Measurements from ENCODE around the gene SMARCA4. TPM values are rescaled to one million over a fixed set of nuclear protein-coding genes. Genes with fewer than 3 reads are reported as not detected.
A peak's percentile ranks its signal among the peaks of the same experiment; 100 is the strongest.
"Not testable (repeated sequence)": the region's sequence is repeated elsewhere in the genome, so short reads cannot be mapped to it uniquely, and the experiment has no call there.

SMARCA4 gene
- total RNA-seq, 4 donors from 2014 or later = 78.4 to 115 (median 81.7) TPM

DNA sequence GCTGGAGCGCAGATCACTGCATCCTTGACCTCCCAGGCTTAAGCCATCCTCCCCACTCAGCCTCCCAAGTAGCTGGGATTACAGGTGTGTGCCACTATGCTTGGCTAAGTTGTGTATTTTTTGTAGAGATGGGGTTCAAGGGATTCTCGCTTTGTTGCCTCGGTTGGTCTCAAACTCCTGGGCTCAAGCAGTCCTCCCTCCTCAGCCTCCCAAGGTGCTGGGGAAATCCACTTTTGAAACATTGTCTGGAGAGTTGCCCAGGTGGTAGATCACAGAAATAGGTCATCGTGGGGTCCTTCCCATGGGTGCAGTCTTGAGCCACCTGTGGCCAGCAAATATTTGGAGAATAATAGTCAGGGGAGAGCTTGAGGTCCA, 133.7 kb downstream of the SMARCA4 start:
- TF ChIP-seq, protein P1, sequence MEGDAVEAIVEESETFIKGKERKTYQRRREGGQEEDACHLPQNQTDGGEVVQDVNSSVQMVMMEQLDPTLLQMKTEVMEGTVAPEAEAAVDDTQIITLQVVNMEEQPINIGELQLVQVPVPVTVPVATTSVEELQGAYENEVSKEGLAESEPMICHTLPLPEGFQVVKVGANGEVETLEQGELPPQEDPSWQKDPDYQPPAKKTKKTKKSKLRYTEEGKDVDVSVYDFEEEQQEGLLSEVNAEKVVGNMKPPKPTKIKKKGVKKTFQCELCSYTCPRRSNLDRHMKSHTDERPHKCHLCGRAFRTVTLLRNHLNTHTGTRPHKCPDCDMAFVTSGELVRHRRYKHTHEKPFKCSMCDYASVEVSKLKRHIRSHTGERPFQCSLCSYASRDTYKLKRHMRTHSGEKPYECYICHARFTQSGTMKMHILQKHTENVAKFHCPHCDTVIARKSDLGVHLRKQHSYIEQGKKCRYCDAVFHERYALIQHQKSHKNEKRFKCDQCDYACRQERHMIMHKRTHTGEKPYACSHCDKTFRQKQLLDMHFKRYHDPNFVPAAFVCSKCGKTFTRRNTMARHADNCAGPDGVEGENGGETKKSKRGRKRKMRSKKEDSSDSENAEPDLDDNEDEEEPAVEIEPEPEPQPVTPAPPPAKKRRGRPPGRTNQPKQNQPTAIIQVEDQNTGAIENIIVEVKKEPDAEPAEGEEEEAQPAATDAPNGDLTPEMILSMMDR (IDR thresholded peaks at IDR 0.05) = no peak
- TF ChIP-seq POLR2A (IDR thresholded peaks at IDR 0.05) = no peak
- H3K4me3 ChIP-seq (ENCODE audit: low read depth, poor library complexity, severe bottlenecking) = no peak overlapping the region
- WGBS, 2 donors = 77 to 78% methylated on average over 4 of the region's 4 CpGs
- no peak for DNase-seq (ENCODE audit: low spot score in 2 of 2)
- intact Hi-C loops (cut with DNase I; ENCODE audit: low total_unique reads) = no loop called here

DNA sequence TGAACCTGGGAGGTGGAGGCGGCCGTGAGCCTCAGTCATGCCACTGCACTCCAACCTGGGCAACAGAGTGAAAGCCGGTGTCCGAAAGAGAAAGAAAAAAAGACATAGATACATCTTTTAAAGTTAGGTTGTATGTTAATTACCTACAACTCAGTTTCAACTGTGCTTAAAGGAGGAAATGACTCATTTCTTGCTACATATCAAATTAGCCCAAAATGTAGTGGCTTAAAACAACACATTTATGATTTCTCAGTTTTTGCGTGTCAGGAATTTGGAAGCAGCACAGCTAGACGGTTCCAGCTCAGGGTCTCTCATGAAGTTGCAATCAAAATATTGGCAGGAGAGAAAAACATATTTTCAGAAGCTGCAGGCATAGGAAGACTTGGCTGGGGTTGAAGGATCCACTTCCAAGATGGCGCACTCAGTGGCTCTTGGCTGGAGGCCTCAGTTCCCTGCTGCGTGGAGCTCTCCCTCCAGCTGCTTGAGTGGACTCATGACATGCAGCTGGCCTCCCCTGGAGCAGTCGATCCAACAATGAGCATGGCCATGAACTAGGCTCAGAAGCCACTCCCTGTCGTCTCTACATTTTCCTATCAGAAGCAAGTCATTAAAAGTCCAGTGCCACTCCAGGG, 135.5 kb downstream of the SMARCA4 start:
- TF ChIP-seq, protein P1 (IDR thresholded peaks at IDR 0.05) = no peak
- no peak for TF ChIP-seq POLR2A (IDR thresholded peaks at IDR 0.05)
- intact Hi-C loops (cut with DNase I; ENCODE audit: low total_unique reads) = no loop called here
- H3K4me3 ChIP-seq (ENCODE audit: low read depth, poor library complexity, severe bottlenecking) = no peak overlapping the region
- DNase-seq (ENCODE audit: low spot score in 2 of 2) = peak in 1 of 2 donors; percentile 90
- 35 to 37% methylated on average over 10 of the region's 10 CpGs for WGBS, 2 donors

DNA sequence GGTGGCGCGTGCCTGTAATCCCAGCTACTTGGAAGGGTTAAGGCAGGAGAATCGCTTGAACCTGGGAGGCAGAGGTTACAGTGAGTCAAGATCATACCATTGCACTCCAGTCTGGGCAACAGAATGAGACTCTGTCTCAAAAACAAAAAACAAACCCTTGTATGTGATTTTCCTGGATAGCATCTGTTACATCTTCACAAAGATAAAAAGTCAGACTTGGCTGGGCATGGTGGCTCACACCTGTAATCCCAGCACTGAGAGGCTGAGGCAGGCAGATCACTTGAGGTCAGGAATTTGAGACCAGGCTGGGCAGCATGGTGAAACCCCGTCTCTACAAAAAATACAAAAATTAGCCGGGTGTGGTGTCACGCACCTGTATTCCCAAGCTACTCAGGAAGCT, 136.5 kb downstream of the SMARCA4 start:
- H3K4me3 ChIP-seq (ENCODE audit: low read depth, poor library complexity, severe bottlenecking); intact Hi-C loops (cut with DNase I; ENCODE audit: low total_unique reads); DNase-seq (ENCODE audit: low spot score in 2 of 2): not testable (repeated sequence)
- WGBS, 2 donors = 86% methylated on average over 6 of the region's 6 CpGs

DNA sequence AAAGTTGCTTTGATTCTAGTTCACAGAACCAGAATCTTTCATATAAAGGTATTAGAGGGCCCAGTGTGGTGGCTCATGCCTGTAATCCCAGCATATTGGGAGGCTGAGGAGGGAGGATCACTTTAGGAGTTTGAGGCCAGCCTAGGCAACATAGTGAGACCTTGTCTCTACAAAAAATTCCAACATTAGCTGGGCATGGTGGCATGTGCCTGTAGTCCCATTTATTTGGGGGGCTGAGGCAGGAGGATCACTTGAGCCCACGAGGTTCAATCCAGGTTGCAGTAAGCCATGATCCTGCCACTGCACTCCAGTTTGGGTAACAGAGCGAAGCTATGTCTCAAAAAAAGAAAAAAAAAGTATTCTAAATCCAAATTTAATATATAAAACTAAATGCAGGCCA, 137.5 kb downstream of the SMARCA4 start:
- TF ChIP-seq, protein P1 (IDR thresholded peaks at IDR 0.05) = no peak
- TF ChIP-seq POLR2A (IDR thresholded peaks at IDR 0.05) = no peak
- no peak for DNase-seq (ENCODE audit: low spot score in 2 of 2)

DNA sequence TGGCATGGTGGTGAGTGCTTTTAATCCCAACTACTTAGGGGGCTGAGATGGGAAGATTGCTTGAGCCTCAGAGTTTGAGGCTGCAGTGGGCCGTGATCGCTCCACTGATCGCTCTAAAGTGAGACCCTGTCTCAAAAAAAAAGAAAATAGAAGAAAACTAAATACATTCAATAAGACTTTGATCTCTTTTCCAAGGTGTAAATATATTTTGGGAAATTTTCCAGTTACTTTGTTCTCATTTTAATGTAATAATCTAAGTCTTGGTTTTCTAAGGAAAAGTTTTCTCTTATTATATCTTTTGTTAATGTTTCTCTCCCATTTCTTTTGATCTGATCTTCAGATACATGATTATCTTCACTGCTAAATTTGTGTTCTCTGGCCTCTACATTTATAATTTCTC, 138.0 kb downstream of the SMARCA4 start:
- WGBS, 2 donors = 80 to 100% methylated on average over 3 of the region's 3 CpGs
- H3K4me3 ChIP-seq (ENCODE audit: low read depth, poor library complexity, severe bottlenecking) = no peak overlapping the region
- TF ChIP-seq POLR2A (IDR thresholded peaks at IDR 0.05) = no peak
- TF ChIP-seq, protein P1 (IDR thresholded peaks at IDR 0.05) = no peak
- intact Hi-C loops (cut with DNase I; ENCODE audit: low total_unique reads) = no loop called here
- no peak for DNase-seq (ENCODE audit: low spot score in 2 of 2)

More for the DNA sequence above, 137.5 kb downstream of the SMARCA4 start:
- WGBS, 2 donors = 96 to 100% methylated on average over 2 of the region's 2 CpGs
- no peak overlapping the region for H3K4me3 ChIP-seq (ENCODE audit: low read depth, poor library complexity, severe bottlenecking)
- intact Hi-C loops (cut with DNase I; ENCODE audit: low total_unique reads) = no loop called here

DNA sequence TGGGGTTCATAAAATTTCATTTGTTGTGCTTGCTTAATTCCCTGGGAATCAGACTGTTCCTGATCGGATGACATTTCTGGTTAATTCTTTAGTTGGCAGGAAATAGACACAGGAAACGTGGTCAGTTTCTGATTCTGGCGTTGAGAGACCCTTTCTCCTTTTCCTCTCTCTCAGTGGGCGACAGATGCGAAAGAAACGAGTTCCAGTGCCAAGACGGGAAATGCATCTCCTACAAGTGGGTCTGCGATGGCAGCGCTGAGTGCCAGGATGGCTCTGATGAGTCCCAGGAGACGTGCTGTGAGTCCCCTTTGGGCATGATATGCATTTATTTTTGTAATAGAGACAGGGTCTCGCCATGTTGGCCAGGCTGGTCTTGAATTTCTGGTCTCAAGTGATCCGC, 139.2 kb downstream of the SMARCA4 start:
- DNase-seq (ENCODE audit: low spot score in 2 of 2) = no peak
- no peak for TF ChIP-seq POLR2A (IDR thresholded peaks at IDR 0.05)
- TF ChIP-seq, protein P1 (IDR thresholded peaks at IDR 0.05) = no peak
- intact Hi-C loops (cut with DNase I; ENCODE audit: low total_unique reads) = no loop called here
- no peak overlapping the region for H3K4me3 ChIP-seq (ENCODE audit: low read depth, poor library complexity, severe bottlenecking)
- WGBS, 2 donors = 83 to 84% methylated on average over 12 of the region's 12 CpGs

Data from lower leg skin (tissue), 4 donors.